Stimulated activated CD8-positive, alpha-beta memory T cell treated with anti-CD3 and anti-CD28 coated beads, Interleukin-7, amount 100 ng/mL, for 48 hours (primary cell): ENCODE data around the gene MSRB1.
"Not testable (repeated sequence)": the region's sequence is repeated elsewhere in the genome, so short reads cannot be mapped to it uniquely, and the experiment has no call there.

ENCODE experiments used
- DNase-seq, 2 donors: peaks; one replicate each; pipeline ENCODE4 v3.0.0-alpha.2; 2020; ENCODE audit warnings: low read depth in 1 of 2; ENCODE audit errors: extremely low read depth in 1 of 2

MSRB1 gene

GRCh38 chr16:1903845-1904840 lies 38.9 kb downstream of the MSRB1 start:
- no peak for DNase-seq

DNA sequence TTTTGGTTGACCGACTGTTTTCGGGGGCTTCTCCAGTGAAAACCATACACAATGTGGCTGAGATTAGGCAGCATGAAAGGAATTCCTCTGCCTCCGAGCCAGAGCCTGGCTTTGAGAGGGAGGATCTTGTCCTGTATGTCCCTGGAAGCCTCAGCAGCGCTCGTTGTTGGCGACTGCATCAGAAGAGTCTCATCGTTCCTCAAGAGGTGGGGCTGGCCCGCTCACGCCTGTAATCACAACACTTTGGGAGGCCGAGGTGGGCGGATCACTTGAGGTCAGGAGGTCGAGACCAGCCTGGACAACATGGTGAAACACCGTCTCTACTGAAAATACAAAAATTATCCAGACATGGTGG lies 39.8 kb downstream of the MSRB1 start:
- DNase-seq = no peak

DNA sequence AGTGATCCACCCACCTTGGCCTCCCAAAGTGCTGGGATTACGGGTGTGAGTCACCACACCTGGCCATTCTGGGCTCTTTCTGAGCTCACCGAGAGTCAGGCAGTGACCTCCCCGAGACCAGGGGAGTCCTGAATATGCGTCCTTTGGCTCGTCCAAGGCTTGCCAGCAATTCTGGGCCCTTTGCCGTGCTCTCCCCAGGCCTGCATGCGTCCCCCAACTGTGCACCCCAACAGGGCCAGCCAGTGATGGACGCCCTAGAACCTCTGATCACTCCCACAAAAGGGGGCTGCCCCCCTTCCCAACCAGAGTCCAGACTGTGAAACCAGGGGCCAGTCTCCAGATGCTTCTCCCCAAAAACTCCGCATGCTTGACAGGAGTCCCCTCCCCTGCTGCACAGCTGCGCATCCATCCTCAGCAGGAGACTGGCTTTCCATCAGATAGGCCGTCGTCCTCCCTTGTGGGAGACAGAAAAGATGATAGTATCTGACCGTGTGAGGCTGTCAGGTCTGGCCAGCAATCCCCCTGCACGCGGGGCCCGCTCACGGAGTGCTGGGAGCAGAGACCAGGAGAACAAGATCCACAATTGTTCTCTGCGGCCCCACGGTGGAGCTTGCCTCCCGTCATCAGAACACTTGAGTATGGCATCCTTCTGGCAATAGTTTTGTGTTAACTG lies 40.3 kb downstream of the MSRB1 start:
- DNase-seq = no peak

GRCh38 chr16:1900452-1900774 lies 42.6 kb downstream of the MSRB1 start:
- DNase-seq = no peak

DNA sequence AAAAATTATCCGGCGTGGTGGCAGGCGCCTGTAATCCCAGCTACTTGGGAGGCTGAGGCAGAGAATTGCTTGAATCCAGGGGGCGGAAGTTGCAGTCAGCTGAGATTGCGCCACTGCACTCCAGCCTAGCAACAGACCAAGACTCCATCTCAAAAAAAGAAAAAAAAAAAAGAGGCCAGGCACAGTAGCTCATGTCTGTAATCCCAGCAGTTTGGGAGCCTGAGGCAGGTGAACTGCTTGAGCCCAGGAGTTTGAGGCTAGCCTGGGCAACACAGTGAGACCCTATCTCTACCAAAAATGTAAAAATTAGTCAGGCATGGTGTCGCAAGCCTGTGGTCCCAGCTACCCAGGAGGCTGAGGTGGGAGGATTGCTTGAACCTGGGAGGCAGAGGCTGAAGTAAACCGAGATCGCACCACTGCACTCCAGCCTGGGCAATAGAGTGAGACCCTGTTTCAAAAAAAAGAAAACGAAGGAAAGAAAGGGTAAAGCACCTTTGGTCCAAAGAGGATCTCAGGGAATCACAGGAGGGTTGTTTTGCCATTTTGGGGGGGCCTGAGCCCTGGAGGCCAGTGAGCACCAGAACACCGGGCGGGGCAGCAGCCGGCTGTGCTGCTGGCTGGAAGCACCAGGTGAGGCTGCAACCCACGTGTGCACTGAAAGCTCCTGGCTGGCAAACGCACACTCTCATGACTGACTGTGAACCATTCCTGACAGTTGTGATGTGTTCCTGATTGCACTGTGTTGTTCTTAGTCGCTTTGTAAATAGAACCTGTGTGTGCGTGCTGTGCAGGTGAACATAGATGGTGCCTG lies 43.2 kb downstream of the MSRB1 start:
- DNase-seq = no peak

DNA sequence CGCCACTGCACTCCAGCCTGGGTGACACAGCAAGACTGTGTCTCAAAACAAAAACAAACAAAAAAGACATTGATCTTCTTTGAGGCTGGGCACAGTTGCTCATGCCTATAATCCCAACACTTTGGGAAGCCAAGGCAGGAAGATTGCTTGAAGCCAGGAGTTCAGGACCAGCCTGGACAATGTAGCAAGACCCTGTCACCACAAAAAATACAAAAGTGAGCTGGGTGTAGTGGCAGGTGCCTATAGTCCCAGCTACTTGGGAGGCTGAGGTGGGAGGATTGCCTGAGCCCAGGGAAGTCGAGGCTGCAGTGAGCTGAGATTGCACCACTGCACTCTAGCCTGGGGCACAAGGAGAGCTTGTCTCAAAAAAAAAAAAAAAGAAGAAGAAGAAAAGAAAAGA lies 45.3 kb downstream of the MSRB1 start:
- not testable (repeated sequence) for DNase-seq

DNA sequence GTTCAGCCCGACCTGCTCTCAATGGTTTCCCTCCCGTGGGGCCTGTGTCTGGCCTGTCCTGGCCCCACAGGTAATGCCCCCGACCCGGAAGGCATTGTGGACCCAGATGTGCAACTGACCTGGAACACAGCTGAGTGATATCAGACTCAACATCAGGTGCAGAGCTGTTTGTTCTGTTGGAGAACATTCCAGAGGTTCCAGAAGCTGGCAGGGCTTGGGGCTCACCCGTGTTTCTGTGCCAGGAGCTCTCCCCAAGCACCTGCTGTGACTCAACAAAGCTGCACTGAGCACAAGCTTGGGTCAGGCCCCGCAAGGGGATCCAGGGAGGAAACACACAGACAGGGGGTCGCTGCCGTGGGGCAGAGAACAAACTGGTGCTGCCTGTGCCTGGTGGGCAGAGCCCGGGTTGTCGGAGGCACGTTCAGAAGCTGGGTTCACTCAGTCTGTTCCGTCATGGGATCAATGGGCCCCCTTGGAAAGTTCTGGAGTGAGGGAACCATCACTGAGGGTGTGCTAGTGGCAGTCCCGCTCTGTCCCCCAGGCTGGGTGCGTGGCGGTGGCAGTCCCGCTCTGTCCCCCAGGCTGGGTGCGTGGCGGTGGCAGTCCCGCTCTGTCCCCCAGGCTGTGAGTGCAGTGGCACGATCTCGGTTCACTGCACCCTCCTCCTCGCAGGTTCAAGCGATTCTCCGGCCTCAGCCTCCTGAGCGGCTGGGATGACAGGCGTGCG lies 46.9 kb downstream of the MSRB1 start:
- DNase-seq = no peak

DNA sequence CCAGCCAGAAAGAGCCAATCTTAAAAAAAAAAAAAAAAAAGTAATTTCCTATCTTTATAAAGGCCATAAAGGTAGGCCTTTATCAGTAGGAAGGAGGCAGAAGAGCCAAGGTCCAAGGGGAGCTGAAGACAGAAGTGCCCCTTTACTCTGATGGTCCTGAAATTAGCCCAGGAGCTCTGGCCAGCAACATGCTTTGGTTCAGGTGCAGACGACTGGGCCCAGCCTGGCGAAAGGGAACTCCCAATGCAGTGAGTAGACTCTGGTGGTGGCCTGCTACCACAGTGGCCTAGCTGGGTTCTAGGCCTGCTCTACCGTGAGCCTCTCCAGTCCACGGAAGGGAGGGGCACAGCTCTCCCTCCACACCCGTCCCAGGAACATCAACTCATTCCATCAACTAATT lies 47.9 kb downstream of the MSRB1 start:
- DNase-seq = no peak

- no peak for DNase-seq
Measured at GRCh38 chr16:1890708-1891050, 52.3 kb downstream of the MSRB1 start.

DNA sequence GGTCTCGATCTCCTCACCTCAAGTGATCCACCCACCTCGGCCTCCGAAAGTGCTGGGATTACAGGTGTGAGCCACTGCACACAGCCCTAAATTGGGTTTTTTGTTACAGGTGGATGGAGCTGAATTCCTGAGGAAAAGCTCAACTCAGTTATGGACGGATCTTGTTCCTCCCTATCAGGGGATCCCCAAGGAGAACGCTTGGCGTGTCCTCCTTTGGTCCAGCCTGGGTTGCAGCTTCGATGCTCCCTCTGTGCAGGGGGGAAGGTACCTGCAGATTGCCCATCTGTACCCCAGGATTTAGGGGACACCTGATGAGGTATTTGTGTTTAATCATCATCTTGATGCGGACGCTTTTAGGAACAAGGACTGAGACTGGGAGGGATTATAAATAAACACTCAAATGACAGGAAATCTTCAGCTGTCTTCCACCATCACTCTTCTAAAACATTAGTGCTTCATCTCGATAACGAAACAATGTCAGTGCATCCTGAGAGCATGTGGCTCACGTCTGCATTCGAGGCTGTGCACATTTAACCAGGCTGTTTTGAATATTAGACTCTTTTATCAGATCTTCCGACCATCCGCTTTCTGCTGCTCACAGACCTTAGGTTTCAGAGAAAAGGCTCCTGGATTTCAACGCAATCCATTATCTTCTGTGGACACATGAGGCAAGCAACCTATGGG lies 52.8 kb downstream of the MSRB1 start:
- no peak for DNase-seq
